Endothelial cell of umbilical vein (primary cell): ENCODE measurements around the gene UTS2B. TPM values are rescaled to one million over a fixed set of nuclear protein-coding genes. Genes with fewer than 3 reads are reported as not detected.
A peak's percentile ranks its signal among the peaks of the same experiment; 100 is the strongest.

Experiments
- BruUV-seq: library from RNA; stranded (reverse); fragments of 400-500 nt; replicated peaks from 2 replicates; lab custom pipeline; 2021; lab: Mats Ljungman, UMichigan
- CTCF ChIA-PET: fragments of 300-600, 350-600 bp; sonication (Branson Sonifier 250); formaldehyde crosslinking; loops from one replicate; lab custom pipeline; 2021; ENCODE audit warnings: antibody characterized with exemption, inconsistent platforms; lab: Charles Lee
- POLR2A ChIA-PET: fragments of 300-600, 350-600 bp; sonication (Branson Sonifier 250); formaldehyde crosslinking; loops from one replicate; lab custom pipeline; 2021; ENCODE audit warnings: antibody characterized with exemption, inconsistent platforms; lab: Charles Lee
- DNase-seq: peaks from one replicate; pipeline ENCODE4 v3.0.0-alpha.2; 2011; ENCODE audit warnings: low read depth, low spot score
- FAIRE-seq: peaks from 2 replicates; lab custom pipeline; 2011; peaks lifted over from hg19 to GRCh38; lab: Jason Lieb, UNC
- H2AFZ ChIP-seq: 2 replicates; pipeline ENCODE4 v1.6.0; 2012; ENCODE audit warnings: low read depth, low read length, control low read depth, inconsistent platforms
- H3K27ac ChIP-seq: 2 replicates; pipeline ENCODE4 v1.5.1; 2011; ENCODE audit warnings: low read depth, mild to moderate bottlenecking, control low read depth, low read length, moderate library complexity; ENCODE audit not compliant: insufficient read depth
- H3K27me3 ChIP-seq, 2 experiments: 2 replicates each; pipeline versions ENCODE4 v1.6.0 to v1.6.1; 2011; ENCODE audit warnings: low read length in 2 of 2, mixed read lengths in 1 of 2; ENCODE audit not compliant: control insufficient read depth in 2 of 2, insufficient read depth in 2 of 2
- H3K36me3 ChIP-seq, 2 experiments: 2 replicates in 1 of 2; 3 replicates in 1 of 2; pipeline ENCODE4 v1.5.1; 2011; ENCODE audit warnings: low read length in 2 of 2, mild to moderate bottlenecking in 1 of 2, moderate library complexity in 1 of 2; ENCODE audit not compliant: control insufficient read depth in 2 of 2, insufficient read depth in 2 of 2; ENCODE audit errors: extremely low read depth in 1 of 2
- H3K4me1 ChIP-seq: 3 replicates; pipeline ENCODE4 v1.5.1; 2011; ENCODE audit warnings: mild to moderate bottlenecking, low read length; ENCODE audit not compliant: control insufficient read depth, insufficient read depth; ENCODE audit errors: extremely low read depth
- H3K4me2 ChIP-seq: 2 replicates; pipeline ENCODE4 v1.6.1; 2011; ENCODE audit warnings: low read length, control low read depth, mixed read lengths; ENCODE audit not compliant: insufficient read depth
- H3K4me3 ChIP-seq, 3 experiments: fragments of 200-600 bp in 1 of 3; sonication (generic), shearing (Covaris generic) in 1 of 3; replicated peaks in 1 of 3; 2 replicates each; pipeline ENCODE4 v1.5.1; 2011 to 2016; ENCODE audit warnings: control low read depth in 3 of 3, low read length in 3 of 3, mild to moderate bottlenecking in 2 of 3, inconsistent platforms in 1 of 3, low read depth in 1 of 3, moderate library complexity in 1 of 3; ENCODE audit not compliant: insufficient read depth in 1 of 3
- H3K79me2 ChIP-seq: 2 replicates; pipeline ENCODE4 v1.6.0; 2012; ENCODE audit warnings: low read length, inconsistent platforms; ENCODE audit not compliant: control insufficient read depth, insufficient read depth
- H3K9ac ChIP-seq: replicated peaks from 2 replicates; pipeline ENCODE3; 2011; ENCODE audit warnings: low read length, control low read depth; ENCODE audit not compliant: insufficient read depth; ENCODE audit errors: extremely low read depth
- H3K9me1 ChIP-seq: replicated peaks from 3 replicates; pipeline ENCODE4 v1.6.0; 2011; ENCODE audit warnings: mild to moderate bottlenecking, low read length; ENCODE audit not compliant: control insufficient read depth, insufficient read depth; ENCODE audit errors: extremely low read depth
- H3K9me3 ChIP-seq: replicated peaks from 2 replicates; pipeline ENCODE4 v1.5.1; 2012; ENCODE audit warnings: low read length, inconsistent platforms; ENCODE audit not compliant: control insufficient read depth, insufficient read depth
- H4K20me1 ChIP-seq: replicated peaks from 2 replicates; pipeline ENCODE3; 2011; ENCODE audit warnings: mild to moderate bottlenecking, low read length; ENCODE audit not compliant: control insufficient read depth, insufficient read depth; ENCODE audit errors: extremely low read depth
- EZH2 ChIP-seq: IDR thresholded peaks from 2 replicates; pipeline ENCODE4 v1.6.1; 2012; ENCODE audit warnings: borderline replicate concordance, low read depth, mild to moderate bottlenecking, moderate library complexity, low read length, inconsistent platforms; ENCODE audit not compliant: severe bottlenecking
- JUN ChIP-seq: IDR thresholded peaks from 2 replicates; pipeline ENCODE4 v1.6.1; 2011; ENCODE audit warnings: borderline replicate concordance, low read depth; ENCODE audit not compliant: insufficient read length, insufficient read depth
- MYC ChIP-seq: IDR thresholded peaks from one replicate; pipeline ENCODE4 v1.6.1; 2011; ENCODE audit warnings: mild to moderate bottlenecking, low read depth, low read length
- dilution Hi-C: fragments of 300-500 bp; cut with MboI; formaldehyde crosslinking; loops from one replicate; pipeline ENCODE4 v1.15.0; 2019; ENCODE audit warnings: low sequenced_read_pairs; ENCODE audit not compliant: extremely low pct_ligation_motif_present
- intact Hi-C: fragments of 100-400 bp; cut with micrococcal nuclease; formaldehyde crosslinking; loops from one replicate; pipeline ENCODE4 v1.10.0; 2022
- polyA plus RNA-seq, 4 experiments: library from polyadenylated mRNA; depleted of rRNA in 3 of 4; stranded (reverse) in 3 of 4; unstranded in 1 of 4; fragments of >200 nt; gene quantifications; 2 replicates each; pipeline versions ENCODE4 v1.2.1 to v1.2.3, GENCODE V29; 2011 to 2012; ENCODE audit warnings: missing spikeins in 1 of 4
- total RNA-seq: library from RNA; stranded (reverse); gene quantifications from 2 replicates; pipeline ENCODE4 v1.2.3, GENCODE V29; 2021
- TF ChIP-seq, protein P1 (sequence below), 2 donors: IDR thresholded peaks; 1 replicate in 1 of 2; 2 replicates in 1 of 2; pipeline ENCODE4 v1.5.1; 2011; ENCODE audit warnings: low read length in 2 of 2, mild to moderate bottlenecking in 2 of 2, moderate library complexity in 2 of 2, control low read depth in 1 of 2, inconsistent platforms in 1 of 2, low read depth in 1 of 2; ENCODE audit not compliant: insufficient read depth in 1 of 2; ENCODE audit errors: extremely low read depth in 1 of 2

UTS2B gene
- total and polyA plus RNA-seq, 2 donors (not counting 3 experiments of a cell fraction or from before 2014, with no cell fraction given) = 0.21 to 1.1 TPM

DNA sequence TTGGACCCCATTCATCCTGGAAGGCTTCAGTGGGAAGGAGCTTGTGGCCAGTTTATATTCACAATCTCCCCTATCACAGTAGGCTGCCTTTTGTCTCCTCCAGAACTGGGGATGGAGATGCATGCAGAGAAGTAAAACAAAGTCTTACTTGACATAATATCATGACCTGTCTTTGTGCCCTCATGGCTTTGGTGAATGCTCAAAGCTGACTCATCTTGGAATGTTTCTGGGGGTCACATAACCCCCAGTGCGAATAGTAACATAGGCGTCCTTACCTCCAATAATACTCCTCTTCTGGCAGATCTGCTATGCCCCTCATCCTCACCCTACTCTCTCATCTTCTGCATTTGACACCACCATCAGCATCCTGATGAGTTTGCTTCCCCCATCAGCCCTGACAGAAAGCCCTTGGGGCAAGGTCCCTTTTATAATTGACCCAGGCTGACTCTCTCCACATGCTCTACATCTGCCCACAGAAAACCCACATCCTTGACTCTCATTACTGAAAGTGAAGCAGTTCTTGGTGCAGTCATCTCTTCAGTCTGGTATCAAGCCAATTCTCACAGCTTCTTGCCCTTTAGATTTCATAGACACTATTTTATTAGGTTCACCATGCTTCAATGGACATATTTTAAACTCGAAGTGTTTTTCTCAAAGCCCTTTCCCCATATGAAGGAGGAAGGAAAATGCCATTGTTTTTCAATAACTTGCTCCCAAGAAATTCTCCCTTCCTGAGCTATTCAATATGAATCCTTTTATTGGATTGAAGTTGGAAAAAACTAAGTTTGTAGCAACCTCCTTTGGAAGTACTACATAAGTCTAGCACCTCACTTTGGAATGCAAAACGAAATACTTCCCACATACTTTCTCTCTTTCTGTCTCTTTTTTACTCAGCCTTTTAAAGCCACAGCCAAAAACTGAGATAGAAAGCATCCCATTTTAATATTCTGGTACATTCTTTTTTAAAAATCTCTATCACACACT is 94.7 kb downstream of the UTS2B start:
- intact Hi-C loops (loop anchor here (5.0 to 10.0 kb wide), 2 partner anchors 177 to 1169 kb away; no protein-coding TSS in a partner anchor), dilution Hi-C loops (no loop called here)
- TF ChIP-seq JUN (no peak), MYC (no peak), EZH2 (no peak)
- TF ChIP-seq, protein P1, sequence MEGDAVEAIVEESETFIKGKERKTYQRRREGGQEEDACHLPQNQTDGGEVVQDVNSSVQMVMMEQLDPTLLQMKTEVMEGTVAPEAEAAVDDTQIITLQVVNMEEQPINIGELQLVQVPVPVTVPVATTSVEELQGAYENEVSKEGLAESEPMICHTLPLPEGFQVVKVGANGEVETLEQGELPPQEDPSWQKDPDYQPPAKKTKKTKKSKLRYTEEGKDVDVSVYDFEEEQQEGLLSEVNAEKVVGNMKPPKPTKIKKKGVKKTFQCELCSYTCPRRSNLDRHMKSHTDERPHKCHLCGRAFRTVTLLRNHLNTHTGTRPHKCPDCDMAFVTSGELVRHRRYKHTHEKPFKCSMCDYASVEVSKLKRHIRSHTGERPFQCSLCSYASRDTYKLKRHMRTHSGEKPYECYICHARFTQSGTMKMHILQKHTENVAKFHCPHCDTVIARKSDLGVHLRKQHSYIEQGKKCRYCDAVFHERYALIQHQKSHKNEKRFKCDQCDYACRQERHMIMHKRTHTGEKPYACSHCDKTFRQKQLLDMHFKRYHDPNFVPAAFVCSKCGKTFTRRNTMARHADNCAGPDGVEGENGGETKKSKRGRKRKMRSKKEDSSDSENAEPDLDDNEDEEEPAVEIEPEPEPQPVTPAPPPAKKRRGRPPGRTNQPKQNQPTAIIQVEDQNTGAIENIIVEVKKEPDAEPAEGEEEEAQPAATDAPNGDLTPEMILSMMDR (IDR thresholded peaks at IDR 0.05; ENCODE audit: extremely low read depth in 1 of 2, insufficient read depth in 1 of 2, low read depth in 1 of 2, low read length in 2 of 2) = no peak
- CTCF ChIA-PET = interaction anchor here (1.1 to 1.3 kb wide), 2 partner anchors 9 to 88 kb away, joined by 4 read pairs; no protein-coding TSS in a partner anchor
- H4K20me1 ChIP-seq = no peaks in the 10 kb centered on the region
- no peaks in the 10 kb centered on the region for H3K79me2 ChIP-seq
- no peaks in the 10 kb centered on the region for H3K27me3 ChIP-seq
- POLR2A ChIA-PET = no interaction called here
- no peak overlapping the region for H3K4me3 ChIP-seq
- peaks cover 42% of the 10 kb centered on the region for H3K4me1 ChIP-seq
- no TSS peak for BruUV-seq
- H3K27ac ChIP-seq = no peak overlapping the region
- H3K4me2 ChIP-seq = no peak overlapping the region
- no peaks in the 10 kb centered on the region for H3K9me3 ChIP-seq
- H3K9me1 ChIP-seq = no peaks in the 10 kb centered on the region
- no peak overlapping the region for H3K9ac ChIP-seq
- H2AFZ ChIP-seq = peak overlapping the region; percentile 26
- no peak for FAIRE-seq
- DNase-seq = no peak
- H3K36me3 ChIP-seq = no peaks in the 10 kb centered on the region
